Left colon (tissue), 2 donors: Measurements from ENCODE around the gene COQ8B. TPM values are rescaled to one million over a fixed set of nuclear protein-coding genes. Genes with fewer than 3 reads are reported as not detected.

Experiments
- ATAC-seq: fragments of 200-7000 bp; cut with Tn5 transposase; one replicate; pipeline ENCODE4 v1.9.1; 2020; ENCODE audit warnings: mild to moderate bottlenecking, moderate library complexity
- DNase-seq, 2 donors: peaks; one replicate each; pipeline ENCODE4 v3.0.0-alpha.2; 2020
- intact Hi-C, 2 donors: fragments of 100-400 bp; cut with DNase I in 1 of 2; cut with micrococcal nuclease in 1 of 2; formaldehyde crosslinking; loops; one replicate each; pipeline versions ENCODE4 v1.11.2 to v1.14.0; 2022; cut with DNase I, micrococcal nuclease
- total RNA-seq, 2 donors: library from RNA; stranded (reverse); fragmentation: NEBNext Ultra II Directional; extraction: Animal tissue kit (Norgen Biotek cat#: 25700); gene quantifications; one replicate each; pipeline ENCODE4 v1.2.1, GENCODE V29; 2021
- donor health status: DM: no; HTN: no; CAD: no.
- donor health status: DM: yes; HTN: yes; CAD: no.

COQ8B gene
- total RNA-seq, 2 donors from 2014 or later, result 28.5 to 41.5 TPM

- intact Hi-C loops, result no loop called here
- no peak for ATAC-seq
- no peak for DNase-seq
Measured at GRCh38 chr19:40723661-40724254, 7.1 kb upstream of the COQ8B start.

DNA sequence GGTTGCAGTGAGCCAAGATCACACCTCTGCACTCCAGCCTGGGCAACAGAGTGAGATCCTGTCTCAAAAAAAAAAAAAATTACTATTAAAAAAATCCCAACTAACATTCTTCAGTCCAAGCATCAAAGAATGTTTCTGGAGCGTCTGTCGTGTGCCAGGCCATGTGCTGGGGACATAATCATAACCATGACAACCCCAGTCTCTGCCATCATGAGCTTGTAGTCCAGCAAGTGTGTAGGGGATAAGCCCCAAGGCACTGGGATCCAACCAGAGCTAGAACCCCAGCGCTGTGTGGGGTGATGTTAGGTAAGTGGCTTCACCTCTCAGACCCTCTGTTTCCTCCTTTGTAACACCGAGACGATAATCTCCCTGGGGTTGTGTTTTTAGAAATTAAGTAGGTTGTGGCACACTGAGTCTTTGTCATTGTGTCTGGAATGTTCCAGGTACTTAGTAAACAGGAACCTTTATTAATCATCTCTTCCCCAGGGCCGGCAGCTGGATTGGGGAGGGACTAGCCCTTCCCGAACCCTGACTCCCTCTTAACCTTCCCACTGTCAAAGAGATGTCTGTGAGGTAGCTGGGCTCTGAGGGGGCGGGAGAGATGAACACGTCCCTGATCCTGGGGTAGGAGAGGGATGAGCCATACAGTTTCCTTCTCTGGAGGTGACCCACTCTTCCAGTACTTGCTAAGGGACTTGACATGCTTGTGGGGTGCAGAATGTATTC lies 5.4 kb upstream of the COQ8B start:
- DNase-seq (no peak), ATAC-seq (no peak)
- intact Hi-C loops, result no loop called here

- no peak for ATAC-seq
- intact Hi-C loops, result no loop called here
- no peak for DNase-seq
Measured at GRCh38 chr19:40721140-40721486, 4.4 kb upstream of the COQ8B start.

GRCh38 chr19:40719414-40719894 lies 2.8 kb upstream of the COQ8B start:
- intact Hi-C loops, result no loop called here
- ATAC-seq (no peak), DNase-seq (peak in 1 of 2 donors; percentile 35)

- peak; percentile 92 to 95 for DNase-seq
- peak; percentile 57 for ATAC-seq
- intact Hi-C loops, result no loop called here
Measured at GRCh38 chr19:40718774-40719391, 2.2 kb upstream of the COQ8B start.

GRCh38 chr19:40717880-40718773 lies 1.4 kb upstream of the COQ8B start:
- no peak for ATAC-seq
- intact Hi-C loops, result no loop called here
- DNase-seq, result peak; percentile 42 to 57

- intact Hi-C loops, result no loop called here
- ATAC-seq (no peak), DNase-seq (peak in 1 of 2 donors; percentile 39)
Measured at GRCh38 chr19:40717325-40717879, 716 bp upstream of the COQ8B start.

- intact Hi-C loops, result no loop called here
- DNase-seq (peak; percentile 45 to 52), ATAC-seq (no peak)
Measured at GRCh38 chr19:40716031-40716481, 630 bp downstream of the COQ8B start.

GRCh38 chr19:40714441-40715299 lies 2.0 kb downstream of the COQ8B start:
- intact Hi-C loops, result no loop called here
- peak; percentile 66 for ATAC-seq

DNA sequence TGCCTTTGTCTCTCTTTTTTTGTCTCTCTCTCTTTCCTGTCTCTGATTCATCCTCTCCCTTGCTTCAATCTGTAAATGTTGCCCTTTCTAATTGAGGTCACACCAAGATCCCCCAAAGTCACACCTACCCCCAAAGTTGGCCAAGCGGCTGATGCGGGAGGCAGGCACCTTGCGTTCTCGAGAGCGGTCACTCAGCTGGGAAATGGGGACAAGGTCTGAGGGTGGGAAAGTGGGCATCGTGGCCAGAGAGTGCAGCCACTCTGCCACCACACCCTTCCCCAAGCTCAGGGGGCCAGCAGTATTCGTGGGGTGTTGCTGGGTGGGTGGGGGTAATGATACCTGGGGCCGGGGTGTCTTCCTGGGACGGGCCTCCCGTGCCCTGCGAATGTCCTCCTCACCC lies 2.7 kb downstream of the COQ8B start:
- intact Hi-C loops, result no loop called here
- no peak for ATAC-seq
- DNase-seq, result no peak

More at GRCh38 chr19:40714441-40715299, 2.0 kb downstream of the COQ8B start:
- DNase-seq, result peak; percentile 94 to 96

- DNase-seq, result no peak
- no peak for ATAC-seq
- intact Hi-C loops, result no loop called here
Measured at GRCh38 chr19:40709817-40710216, 6.9 kb downstream of the COQ8B start.

DNA sequence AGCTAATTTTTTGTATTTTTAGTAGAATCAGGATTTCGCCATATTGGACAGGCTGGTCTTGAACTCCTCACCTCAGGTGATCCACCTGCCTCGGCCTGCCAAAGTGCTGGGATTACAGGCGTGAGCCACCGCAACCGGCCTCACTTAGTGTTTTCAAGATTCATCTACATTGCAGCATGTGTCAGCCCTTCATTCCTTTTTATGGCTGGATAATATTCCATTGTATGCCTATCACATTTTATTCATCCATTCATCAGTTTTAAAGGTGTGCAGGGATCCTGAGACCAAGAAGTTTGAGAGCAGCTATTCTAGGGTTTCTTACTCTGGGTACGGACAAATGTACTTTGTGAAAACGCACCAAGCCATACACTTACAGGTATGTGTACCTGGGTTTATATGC lies 9.1 kb downstream of the COQ8B start:
- ATAC-seq, result no peak
- intact Hi-C loops, result no loop called here
- no peak for DNase-seq

- DNase-seq (no peak), ATAC-seq (no peak)
- intact Hi-C loops, result no loop called here
Measured at GRCh38 chr19:40705950-40706619, 10.6 kb downstream of the COQ8B start.

DNA sequence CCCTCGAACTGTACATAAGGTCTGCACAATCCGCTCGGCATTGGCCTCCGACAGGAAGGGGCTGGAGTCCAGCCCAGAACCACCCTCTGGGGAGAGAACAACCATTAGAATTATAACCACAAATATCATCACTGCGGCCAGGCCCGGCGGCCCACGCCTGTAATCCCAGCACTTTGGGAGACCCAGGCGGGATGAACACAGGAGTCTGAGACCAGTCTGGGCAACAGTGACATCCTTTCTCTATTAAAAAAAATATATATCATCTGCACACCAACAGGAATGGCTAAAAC lies 11.4 kb downstream of the COQ8B start:
- DNase-seq (no peak), ATAC-seq (no peak)
- intact Hi-C loops, result no loop called here

GRCh38 chr19:40704491-40705361 lies 12.0 kb downstream of the COQ8B start:
- ATAC-seq, result no peak
- no peak for DNase-seq

GRCh38 chr19:40703029-40703755 lies 13.5 kb downstream of the COQ8B start:
- DNase-seq (no peak), ATAC-seq (no peak)
- intact Hi-C loops, result no loop called here

More at GRCh38 chr19:40704491-40705361, 12.0 kb downstream of the COQ8B start:
- intact Hi-C loops, result no loop called here
